GM18951 (cell line): ENCODE results near the gene NTRK3.

Experiments used
- POLR2A ChIP-seq: IDR thresholded peaks from 4 replicates; pipeline ENCODE4 v1.6.1; 2011; ENCODE audit warnings: mild to moderate bottlenecking; ENCODE audit not compliant: insufficient read length, insufficient read depth; ENCODE audit errors: extremely low read depth
- in situ Hi-C: fragments of 300-500 bp; cut with MboI; formaldehyde crosslinking; loops from one replicate; pipeline ENCODE4 v1.12.0; 2022; ENCODE audit warnings: low sequenced_read_pairs, mixed read lengths, inconsistent platforms; ENCODE audit not compliant: unreplicated experiment

Gene NTRK3

DNA sequence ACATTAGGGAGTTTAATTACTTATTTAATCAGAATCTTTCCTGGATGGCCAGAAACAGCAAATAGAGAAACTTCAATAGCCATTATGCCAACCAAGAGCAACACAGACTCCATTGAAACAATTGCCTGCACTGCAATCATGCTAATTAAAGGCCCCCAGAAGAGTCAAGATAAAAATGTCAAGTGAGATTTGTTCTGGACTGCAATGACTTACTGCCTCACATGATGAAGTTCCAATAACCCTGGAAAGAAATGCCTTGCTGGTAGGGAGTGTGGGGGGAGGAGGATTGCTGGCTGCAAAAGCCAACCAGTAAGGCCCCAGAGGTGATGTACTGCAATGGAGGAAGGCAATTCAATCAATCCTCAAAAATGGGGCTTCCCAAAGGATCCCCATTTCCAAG, 257.9 kb downstream of the NTRK3 start:
- in situ Hi-C loops: no loop called here
- TF ChIP-seq POLR2A: no peak

DNA sequence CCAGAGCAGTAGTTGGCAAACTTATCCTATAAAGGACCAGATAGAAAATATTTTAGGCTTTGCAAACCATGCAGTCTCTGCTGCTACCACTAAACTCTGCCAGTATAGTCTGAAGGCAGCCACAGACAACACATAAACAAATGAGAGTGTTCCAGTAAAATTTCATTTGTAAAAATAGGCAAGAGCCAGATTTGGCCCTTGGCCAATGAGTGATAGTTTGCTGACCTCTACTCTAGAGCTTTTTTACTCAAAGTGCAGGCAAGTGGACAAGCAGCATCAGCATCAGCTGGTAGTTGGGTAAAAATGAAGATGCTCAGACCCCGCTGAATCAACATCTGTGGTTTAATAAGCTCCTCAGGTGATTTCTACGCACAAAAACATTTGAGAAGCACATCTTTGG, 269.8 kb downstream of the NTRK3 start:
- TF ChIP-seq POLR2A: no peak
- in situ Hi-C loops: no loop called here

DNA sequence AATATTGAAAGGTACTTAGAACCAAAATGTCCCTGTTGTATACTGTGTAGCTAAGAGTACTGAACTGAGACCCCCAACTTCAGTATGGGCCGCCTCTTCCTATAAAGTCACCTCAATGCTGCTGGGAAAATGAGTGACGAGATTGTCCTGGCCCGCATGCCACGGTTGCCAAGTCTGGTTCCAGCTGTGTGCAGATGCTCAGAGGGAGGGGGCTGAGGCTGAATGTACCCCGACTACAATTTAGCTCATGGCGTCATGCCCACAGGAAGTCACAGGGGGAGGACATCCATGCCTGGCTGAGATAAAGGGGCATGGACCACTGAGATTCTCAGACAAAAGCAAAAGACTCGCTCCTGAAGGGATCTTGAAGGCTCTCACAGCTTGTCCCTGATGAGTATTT, 271.1 kb downstream of the NTRK3 start:
- in situ Hi-C loops: no loop called here
- TF ChIP-seq POLR2A: no peak

DNA sequence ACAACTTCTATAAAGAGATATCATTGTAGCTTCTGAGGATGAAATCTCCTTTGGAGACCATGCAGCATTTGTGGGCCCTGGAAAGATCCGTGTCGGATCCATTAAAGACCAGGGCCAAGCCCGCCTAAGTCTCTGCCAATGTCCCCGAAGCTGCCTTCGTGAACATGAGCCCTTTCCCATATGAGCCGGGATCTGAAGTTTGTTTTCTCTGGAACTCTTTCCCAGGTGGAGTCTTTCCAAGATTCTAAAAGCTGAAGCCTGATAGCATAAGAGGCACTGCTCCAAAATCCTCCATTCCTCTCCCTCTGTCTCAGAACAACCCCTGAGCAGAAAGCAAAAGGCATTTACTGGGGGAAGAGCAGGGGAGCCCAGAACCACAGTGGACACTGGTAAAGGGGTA, 274.6 kb downstream of the NTRK3 start:
- no peak for TF ChIP-seq POLR2A
- in situ Hi-C loops: no loop called here

DNA sequence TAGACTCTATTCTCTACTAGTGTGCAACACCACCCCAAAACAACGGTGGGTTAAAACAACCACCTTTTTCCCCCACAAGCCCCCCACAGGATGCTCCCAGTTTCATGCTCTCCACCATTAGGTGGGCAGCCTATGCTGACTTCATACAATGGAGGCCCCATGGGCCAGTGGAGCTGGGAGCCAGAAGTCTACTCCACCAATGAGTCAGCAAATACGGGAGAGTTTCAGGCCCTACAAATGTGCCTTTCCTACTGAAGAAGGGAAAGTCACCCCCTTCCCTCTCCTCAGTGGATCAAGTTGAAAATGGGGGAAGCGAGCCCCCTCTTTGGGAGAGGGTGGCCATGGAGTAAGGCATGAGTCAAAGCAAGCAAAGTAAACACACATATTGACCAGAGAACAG, 278.6 kb downstream of the NTRK3 start:
- no peak for TF ChIP-seq POLR2A
- in situ Hi-C loops: no loop called here

DNA sequence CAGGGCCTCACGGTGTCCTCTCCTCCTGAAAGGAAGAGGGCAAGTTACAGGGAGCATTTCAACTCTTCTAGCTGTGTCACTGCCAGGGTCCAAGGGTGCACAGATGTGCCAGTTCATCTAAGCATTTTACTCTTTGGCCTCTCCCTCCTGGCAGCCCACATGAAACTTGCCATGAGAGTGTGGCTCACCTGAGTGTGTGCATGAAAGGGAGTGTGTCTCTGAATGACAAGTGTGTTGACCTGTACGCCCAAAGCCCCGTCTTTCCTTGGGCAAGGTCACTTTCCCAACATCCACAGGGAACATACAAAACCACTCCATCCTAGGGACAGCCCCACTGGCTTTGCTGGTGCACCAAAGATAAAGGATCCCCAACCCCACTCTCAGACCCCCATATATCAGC, 280.0 kb downstream of the NTRK3 start:
- TF ChIP-seq POLR2A: no peak
- in situ Hi-C loops: no loop called here

DNA sequence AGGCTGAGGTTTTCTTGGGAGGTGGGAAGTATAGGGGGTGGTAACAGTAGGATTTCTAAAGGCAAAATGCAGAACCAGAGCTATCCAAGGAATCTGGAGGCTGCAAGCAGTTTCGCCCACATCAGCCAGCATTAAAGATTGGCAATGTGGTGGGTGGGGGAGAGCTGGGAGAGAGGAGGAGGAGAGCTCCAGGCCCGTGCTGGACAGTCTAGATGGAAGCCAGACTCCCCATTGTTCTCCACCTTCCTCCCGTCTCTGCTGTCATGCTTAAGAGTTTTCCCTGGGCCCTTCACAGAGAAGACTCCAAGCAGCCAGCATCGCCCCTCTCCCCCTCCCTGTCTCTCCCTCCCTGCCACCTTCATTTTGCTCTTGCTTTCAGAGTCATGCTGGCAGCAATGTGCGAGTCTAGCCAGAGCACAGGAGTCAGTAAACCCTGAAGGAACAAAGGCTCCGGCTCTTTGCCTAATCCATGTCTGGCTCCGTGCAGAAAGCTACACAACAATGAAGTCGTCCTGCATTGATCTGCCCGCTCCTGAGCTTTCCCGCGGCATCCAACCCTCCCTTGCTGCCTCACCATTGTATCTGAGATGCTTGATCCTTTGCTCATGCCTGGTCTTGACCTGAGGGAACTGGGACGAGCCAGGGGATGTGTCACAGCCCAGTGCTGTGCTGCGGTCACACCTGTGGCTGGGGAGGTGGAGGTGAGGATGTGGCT, 282.9 kb downstream of the NTRK3 start:
- in situ Hi-C loops: no loop called here
- TF ChIP-seq POLR2A: no peak

DNA sequence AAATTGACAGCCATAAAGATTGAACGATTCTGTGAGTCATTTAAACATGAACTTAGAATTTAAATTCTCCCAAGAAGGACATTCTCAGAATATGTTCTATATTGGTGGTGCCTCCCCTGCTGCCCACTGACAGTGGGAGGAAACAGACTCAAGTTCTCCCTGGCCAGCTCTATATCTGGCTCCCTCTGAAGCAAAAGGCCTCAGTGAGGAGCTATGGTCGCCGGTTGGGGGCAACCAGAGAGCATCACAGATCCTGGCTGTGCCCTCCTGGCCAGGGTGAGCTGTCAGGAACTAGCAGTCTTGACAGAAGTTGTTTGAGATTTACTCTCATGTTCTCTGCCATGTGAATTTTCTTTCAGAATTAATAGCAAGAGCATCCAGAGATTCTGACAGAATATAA, 285.5 kb downstream of the NTRK3 start:
- TF ChIP-seq POLR2A: no peak
- in situ Hi-C loops: no loop called here

DNA sequence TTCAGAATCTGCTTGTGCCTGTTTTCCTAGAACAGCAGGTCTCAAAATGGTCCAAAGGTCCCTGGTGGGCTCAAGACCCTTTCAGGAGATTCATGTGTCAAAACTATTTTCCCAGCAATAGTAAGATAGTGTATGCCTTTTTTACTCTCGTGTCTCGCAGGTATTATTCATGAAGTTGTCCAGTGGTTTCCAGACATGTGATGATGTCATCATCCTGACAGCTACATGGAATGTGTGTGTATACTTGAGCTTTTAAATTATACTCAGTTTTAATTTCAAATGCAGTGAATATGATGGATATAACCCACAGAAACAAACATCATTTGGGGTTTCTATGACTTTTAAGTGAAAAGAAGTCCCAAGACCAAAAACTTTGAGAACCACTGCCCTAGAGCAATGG, 288.6 kb downstream of the NTRK3 start:
- in situ Hi-C loops: no loop called here
- TF ChIP-seq POLR2A: no peak

DNA sequence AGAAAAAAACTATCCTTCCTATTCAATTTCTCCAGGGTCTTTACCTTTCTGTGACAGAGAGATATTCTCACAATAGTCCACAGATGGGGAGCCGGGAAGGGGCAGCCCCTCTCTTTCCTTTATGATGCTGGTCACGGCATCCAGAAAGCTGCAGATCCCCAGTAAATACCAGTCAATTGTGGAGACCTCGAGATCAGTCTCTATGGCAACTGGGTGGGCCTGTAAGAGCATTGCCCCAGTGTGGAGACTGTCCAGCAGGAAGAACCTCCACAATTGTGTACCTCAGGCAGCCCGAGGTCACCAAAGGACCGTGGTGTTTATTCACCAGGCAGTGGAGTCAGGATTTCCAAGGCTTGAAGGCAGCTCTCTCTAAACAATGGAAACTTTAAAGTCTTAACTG, 291.2 kb downstream of the NTRK3 start:
- TF ChIP-seq POLR2A: no peak
- in situ Hi-C loops: no loop called here

DNA sequence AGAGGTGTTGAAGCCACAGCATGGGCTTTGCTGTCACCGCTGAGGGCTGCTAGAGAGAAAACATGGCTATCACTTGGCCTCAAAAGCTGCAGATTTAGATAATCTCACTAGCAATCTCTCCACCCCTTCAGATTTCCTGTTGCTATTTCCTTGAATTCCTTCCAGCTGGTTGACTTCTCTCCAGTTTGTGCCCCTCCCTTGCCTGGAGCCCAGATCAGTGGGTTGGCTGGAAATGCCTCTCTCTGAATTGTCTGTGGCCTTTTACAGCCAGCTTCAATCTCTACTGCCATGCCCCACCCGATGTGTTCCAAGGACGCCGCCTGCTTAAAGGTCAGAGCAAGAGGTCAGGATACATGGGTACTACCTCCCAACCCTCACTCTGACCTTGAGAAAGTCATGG, 294.1 kb downstream of the NTRK3 start:
- in situ Hi-C loops: no loop called here
- no peak for TF ChIP-seq POLR2A

DNA sequence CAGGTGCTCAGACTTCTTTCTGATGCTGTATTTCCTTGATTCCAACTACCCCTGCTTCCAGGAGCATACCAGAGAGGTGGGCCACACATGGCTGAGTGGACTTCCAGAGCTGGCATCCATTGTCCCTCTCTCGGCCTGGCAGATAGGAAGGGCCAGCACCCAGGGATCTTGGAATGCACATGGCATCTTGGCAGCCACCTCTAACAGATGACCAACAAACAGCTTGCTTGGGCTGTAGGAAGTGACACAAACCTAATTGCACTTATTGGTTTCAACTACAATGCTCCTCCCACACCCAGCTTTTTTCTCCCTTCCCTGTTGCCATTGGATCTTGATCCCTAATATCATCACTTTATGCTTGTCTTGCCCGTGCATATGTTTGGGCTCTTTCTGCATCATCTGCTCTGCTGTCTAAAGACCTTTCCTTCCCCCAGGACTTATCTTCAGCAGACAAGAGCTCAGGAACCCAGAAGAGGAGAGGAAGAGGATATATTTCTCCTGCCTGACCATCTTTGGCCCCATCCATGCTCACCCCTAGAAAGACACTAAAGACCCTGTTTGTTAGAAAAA, 294.6 kb downstream of the NTRK3 start:
- TF ChIP-seq POLR2A: no peak
- in situ Hi-C loops: no loop called here

DNA sequence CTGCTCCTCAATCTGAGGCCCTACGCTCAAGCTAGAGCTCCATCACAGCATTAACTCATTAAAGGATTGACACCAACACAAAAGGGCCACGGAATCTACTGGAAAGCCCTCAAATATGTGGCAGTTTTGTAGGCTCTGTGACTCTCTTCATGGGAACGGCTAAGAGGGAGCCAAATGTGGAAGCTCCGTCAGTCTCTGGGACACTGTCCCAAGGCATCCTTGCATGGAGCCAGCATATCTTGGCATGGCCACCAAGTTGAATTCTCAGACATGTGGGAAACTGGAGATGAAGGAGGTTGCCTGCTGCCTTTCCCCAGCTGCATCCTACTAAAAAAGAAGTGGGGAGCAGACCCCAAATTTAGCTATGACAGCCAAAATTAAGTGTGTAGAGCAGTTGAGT, 296.9 kb downstream of the NTRK3 start:
- in situ Hi-C loops: no loop called here
- no peak for TF ChIP-seq POLR2A

DNA sequence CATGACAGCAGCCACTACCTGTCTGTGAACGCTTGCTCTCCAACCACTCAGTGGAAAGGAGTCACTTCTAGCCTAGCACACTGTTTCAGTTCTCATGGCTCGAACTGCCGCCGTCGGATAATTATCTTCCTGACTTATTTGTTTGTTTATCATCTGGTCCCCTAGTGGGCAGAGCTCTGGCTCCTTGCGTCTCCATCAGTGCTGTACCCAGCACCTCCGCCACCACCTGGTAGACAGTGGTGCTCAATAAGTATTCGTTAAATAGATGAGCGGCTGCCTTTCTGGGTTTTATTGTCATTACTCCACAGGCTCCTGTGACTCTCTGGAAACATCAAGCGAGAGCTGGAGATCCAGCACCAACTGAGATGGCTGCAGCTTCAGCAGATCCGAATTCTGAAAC, 297.5 kb downstream of the NTRK3 start:
- no peak for TF ChIP-seq POLR2A
- in situ Hi-C loops: no loop called here
